ENCODE results near the gene NSL1.

The NSL1 gene

DNA sequence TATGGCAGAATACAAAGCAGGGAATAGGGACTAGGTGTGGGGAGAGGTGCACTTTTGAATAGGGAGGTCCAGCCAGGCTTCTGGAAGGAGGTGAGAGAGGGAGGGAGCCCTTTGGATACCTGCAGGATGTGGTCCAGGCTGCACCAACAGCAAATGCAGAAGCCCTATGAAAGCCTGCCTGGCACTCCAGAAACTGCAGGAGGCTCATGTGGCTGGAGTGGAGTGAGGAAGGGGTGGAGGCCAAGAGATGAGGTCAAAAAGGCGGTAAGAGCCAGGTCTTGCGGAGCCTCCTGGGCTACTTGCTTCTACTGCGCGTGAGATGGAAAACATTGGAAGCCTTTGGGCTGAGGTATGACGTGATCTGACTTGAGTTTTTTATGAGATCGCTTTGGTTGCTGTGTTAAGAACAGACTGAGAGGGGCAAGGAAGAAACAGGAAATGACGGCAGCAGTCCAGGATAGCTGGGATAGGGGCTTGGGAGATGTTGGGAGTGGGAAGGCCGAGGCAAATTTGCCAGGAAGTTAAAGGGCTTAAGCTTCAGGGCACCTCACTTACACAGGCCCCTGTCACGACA, 87.5 kb downstream of the NSL1 start:
- DNase-seq (ENCODE audit: low spot score): no peak

GRCh38 chr1:212702672-212703071, 88.9 kb downstream of the NSL1 start:
- DNase-seq (ENCODE audit: low spot score): no peak

GRCh38 chr1:212701910-212702309, 89.7 kb downstream of the NSL1 start:
- DNase-seq (ENCODE audit: low spot score): no peak

- DNase-seq (ENCODE audit: low spot score): peak; percentile 70
Measured at GRCh38 chr1:212700892-212701819, 90.4 kb downstream of the NSL1 start.

DNA sequence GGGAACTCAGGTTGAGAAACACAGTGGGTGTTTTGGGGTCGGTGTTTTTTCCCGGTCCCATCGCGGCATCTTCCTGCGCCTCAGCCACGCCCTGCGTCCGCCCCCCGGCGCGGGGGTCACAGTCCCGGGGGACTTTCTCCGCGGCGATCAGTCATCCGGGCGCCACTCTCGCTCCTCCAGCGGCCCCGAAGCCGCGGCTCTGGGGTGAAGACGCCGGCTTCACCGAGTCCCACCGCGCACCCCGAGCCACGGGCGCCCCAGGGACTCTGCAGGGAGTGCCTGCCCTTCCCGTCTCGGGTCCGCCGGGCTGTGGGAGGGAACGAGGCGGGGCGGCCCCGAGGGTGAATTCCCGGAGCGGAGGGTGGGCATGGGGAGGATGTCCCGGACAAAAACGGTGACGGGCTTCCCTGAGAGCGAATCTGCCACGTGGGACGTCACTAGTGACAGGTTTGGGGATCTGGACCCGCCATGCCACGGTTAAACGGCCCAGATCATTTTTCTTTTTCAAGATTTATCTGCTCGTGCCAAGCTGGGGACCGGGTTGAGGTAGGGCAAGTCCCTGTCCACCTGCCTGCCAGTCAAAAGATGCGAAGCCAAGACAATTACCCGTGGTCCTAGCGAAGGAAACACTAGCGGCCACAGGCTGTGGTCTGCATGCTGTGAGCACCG, 91.2 kb downstream of the NSL1 start:
- peak; percentile 55 for DNase-seq (ENCODE audit: low spot score)

DNA sequence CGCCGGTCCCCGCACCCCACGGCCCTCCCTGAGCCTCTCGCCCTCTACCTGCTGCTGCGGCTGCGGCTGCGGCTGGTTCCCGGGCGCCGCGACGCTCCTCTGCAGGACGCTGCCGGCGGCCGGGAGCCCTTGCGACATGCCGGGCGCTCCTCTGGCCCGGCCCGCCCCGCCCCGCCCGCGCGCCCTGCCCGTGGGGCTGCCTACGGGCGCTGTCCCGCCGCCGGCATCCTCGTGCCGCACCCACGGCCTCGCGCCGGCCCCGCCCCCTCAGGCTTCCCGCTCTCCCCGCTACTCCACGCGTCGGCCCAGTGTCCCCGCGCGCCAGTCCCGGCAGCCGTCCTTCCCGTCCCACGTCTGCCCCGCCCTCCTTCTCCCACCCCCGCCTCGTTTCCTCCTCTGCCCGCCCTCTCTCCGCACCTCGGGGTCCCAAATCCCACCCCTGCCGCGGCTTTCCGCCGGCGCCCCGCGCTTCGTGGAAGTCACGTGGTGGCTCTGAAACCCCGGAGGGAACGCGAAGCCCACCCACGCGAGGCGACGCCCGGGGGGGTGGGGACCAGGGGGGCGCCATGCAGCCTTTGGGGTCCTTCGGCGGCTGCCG, 91.9 kb downstream of the NSL1 start, which contains the start of gene BATF3:
Gene BATF3 (minus strand): TSS at position 216 of the 598 bp plus-strand sequence. CDS start 78 bp downstream, at position 138.
- DNase-seq (ENCODE audit: low spot score): peak; percentile 78

DNA sequence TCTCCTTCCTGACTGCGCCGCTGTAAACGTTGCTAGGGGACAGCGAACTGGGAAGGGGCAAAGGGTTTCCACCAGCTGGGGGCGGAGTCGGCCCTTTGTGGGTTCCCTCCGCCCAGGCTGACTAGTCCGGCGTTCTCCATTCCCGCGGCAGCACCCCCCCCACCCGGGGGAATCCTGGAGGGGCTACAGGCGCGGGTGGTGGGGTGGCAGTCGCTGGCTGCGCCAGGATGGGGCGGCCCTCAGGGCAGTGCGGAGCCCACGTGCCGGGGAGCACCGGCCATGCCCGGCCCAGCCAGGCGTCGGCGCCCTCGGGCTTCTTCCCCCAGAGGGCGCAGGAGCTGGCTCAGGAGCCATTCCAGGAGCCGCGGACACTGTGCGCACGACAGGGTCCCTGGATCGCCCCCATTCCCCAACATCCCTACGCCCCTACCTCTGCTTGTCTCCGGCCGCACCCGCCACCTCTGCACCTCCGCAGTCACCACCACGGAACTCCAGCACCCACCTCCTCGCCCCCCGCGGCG, 92.4 kb downstream of the NSL1 start:
- peak; percentile 70 for DNase-seq (ENCODE audit: low spot score)

- no peak for DNase-seq (ENCODE audit: low spot score)
Measured at GRCh38 chr1:212698467-212699103, 93.0 kb downstream of the NSL1 start.

GRCh38 chr1:212696721-212697331, 94.8 kb downstream of the NSL1 start:
- DNase-seq (ENCODE audit: low spot score): no peak

DNA sequence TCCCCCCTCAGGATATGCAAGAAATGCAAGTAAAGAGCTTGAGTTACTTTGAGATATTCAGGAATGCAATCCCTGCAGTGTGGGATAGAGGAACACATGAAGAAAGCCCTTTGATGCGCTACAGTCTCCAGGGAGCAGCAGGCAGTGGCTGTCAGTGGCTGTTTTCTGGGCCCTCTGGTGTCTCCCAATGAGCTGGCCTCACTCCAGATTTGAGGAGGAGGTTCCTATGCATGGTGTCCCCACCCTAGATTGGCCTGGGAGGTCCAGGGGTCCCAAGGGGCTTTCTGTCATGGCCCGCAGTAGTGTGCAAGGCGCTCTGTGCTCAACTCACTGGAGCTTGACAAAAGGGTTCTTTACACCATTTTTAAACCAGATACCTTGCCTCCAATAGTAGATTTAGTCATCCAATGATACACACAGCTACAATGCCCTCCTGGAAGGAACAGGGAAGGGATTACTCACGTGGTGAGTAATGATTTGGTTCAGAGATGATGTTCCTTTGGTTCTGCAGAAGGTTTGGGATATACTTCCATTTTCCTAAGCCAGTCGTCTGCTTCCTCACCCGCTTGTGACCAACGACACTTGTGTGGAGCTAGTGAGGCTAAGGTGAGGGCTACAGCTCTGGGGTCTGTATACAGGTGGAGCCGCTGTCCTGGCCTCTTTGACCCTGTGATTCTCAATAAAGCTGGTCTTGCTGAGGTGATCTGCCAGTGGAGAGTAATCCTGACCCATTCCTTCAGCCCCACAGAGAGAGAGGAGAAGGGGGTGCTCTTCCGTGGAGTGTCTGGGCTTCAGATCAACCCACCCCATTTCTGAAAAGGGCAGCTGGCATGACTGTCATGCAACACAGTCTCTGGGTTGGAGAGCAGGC, 98.6 kb downstream of the NSL1 start:
- no peak for DNase-seq (ENCODE audit: low spot score)

DNA sequence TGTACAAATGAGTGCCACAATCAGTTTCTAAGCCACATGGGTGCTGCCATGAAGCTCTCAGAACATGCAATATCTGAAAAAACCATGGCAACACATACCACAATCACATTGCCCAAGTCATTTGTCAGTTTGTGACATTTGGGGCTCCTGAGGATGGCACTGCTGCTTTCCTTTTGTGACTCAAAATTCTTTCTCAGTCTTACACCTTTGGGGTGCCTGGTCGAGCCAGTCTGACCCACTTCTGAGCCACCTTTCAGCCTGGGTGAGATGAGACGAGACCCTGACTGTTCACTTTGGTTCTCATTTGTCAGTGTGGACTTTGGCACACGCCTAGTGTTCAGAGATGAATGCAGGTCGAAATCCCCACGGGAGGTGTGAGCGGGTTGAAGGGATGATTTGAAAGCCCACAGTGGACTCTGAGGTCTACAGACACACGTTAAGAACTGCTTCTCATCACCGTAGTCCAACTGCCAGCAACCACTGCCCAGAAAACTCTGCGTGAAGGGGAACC, 100.0 kb downstream of the NSL1 start:
- DNase-seq (ENCODE audit: low spot score): no peak

DNA sequence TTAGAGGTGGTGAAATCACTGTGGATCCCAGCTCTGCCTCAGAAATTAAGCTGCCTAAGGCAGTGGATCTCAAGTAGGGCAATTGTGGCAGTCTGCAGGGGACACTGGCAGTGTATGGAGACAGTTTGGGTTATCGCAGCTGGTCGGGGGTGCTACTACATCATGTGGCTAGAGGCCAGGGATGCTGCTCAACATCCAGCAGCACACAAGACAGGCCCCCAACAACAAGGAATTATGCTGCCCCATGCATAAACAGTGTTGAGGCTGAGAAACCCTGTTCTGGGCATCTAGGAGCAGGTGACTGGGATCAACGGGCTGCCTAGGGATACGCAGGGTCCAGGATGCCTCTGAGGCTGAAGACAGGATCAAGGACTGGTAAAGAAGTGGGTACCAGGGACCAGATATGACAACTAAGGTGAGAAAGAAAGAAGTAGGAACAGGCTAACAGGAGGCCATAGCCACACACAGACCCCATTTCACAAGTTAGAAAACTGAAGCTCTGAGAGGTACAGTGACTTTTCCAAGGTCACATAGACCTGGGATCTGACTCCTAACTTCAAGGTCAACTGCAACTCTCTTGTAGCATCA, 100.7 kb downstream of the NSL1 start:
- no peak for DNase-seq (ENCODE audit: low spot score)

DNA sequence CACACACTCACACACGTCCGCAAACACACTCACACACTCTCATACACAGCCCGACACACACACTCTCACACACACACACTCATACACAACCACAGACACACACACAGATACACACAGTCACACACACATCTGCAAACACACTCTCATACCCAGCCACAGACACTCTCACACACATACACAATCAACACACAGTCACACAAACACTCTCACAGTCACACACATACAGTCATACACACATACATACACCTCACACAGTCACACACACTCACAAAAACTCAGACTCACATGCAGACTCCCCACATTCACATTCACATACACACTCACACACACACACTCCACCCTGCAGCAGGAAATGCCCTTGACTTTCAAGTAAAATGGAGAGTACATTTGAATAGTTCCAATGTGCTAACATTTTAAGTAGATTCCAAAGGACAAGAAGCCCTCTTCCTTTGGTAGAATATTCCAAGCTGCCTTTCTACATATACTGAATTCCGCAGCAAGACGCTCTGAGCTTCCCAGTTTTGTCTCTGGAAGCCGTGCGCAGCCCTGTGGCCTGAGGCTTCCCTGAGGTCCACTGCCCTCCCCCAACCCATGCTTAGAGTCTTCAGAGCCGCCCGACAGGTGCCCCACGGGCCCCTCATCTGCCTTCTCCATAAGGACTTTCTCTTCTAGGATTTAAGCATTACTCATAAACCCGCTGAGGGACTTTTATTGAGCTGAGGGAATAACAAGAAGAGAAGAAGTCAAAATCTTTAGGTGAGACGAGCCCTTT, 101.6 kb downstream of the NSL1 start:
- DNase-seq (ENCODE audit: low spot score): no peak

DNA sequence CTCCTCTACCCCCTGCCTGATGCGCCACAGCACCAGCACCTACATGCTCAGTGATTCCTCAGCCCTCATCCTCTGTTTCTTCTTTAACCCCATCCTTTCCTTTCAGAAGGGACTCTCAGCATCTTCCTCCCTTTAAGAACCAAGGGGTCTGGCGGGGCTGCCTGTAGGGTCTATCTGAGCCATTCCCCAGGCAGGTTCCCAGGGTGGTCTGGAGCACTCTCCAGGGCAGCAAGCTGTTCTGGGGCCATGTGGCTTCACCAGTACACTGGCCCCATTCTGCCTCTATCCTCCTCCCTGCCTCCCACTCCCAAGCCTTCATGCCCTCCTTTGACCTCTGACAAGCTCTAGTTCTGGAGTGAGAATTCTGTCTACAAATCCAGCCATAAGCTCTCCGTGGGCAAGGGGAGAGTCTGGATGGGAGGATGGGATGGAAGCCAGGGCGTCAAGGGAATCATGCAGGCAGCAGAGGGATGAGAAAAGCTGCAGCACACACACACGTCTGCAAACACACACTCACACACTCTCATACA, 102.3 kb downstream of the NSL1 start:
- no peak for DNase-seq (ENCODE audit: low spot score)

- peak; percentile 39 for DNase-seq (ENCODE audit: low spot score)
Measured at GRCh38 chr1:212688341-212689047, 103.1 kb downstream of the NSL1 start.

DNA sequence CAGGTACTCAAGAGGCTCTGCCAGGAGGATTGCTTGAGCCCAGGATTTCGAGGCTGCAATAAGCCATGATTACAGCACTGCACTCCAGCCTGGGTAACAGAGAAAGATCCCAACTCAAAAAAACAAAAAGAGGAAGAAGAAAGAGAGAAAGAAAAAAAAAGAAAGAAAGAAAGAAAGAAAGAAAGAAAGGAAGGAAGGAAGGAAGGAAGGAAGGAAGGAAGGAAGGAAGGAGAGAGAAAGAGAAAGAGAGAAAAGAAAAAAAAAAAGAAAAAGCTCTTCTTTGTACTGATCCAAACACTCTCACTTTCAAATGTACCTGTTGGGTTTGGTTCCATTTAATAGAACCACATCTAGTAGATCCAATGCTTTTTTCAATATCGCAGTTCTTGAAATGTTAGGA, 103.8 kb downstream of the NSL1 start:
- no peak for DNase-seq (ENCODE audit: low spot score)

- no peak for DNase-seq (ENCODE audit: low spot score)
Measured at GRCh38 chr1:212686591-212686990, 105.0 kb downstream of the NSL1 start.

- no peak for DNase-seq (ENCODE audit: low spot score)
Measured at GRCh38 chr1:212686069-212686468, 105.5 kb downstream of the NSL1 start.

Measured in GM03348 (cell line).